ENCODE data around the gene INSYN1. TPM values are rescaled to one million over a fixed set of nuclear protein-coding genes. Genes with fewer than 3 reads are reported as not detected.

Gene INSYN1
- total and polyA plus RNA-seq, 2 donors (not counting 3 experiments of a cell fraction or from before 2014, with no cell fraction given): 0.18 to 0.58 TPM

DNA sequence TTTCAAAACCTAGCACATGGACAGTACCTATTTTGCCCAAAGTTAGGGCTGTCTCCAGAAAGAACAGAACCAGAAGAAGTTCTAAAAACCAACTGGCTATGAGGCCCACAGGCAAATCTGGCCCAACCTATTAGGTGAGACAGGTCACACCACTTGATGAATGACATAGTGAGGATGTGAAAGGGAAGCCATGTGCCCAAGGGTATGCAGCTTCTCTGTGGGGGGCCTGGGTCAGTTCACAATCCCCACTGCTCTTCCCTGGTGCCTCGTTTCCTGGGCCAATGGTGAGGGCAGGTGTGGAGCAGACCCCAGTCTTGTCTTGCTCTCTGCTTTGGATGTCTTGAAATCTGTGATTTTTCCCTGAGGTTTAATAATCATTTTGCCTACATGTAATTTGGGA is 8.9 kb downstream of the INSYN1 start:
- ChIA-PET POLR2A (no interaction called here), CTCF (interaction anchor here (0.6 to 1.1 kb wide), 2 partner anchors 69 to 111 kb away, joined by 3 read pairs; no protein-coding TSS in a partner anchor)
- Histone ChIP-seq H3K9me1 (replicated peaks; ENCODE audit: control insufficient read depth, extremely low read depth, insufficient read depth, low read length) (no peaks in the 10 kb centered on the region), H3K9me3 (replicated peaks; ENCODE audit: control insufficient read depth, insufficient read depth, low read length) (no peaks in the 10 kb centered on the region), H3K79me2 (ENCODE audit: control insufficient read depth, insufficient read depth, low read length) (no peaks in the 10 kb centered on the region), H3K27ac (ENCODE audit: insufficient read depth, low read depth, low read length) (no peak overlapping the region), H3K27me3 (ENCODE audit: control insufficient read depth in 2 of 2, insufficient read depth in 2 of 2, low read length in 2 of 2) (peaks cover 3 to 10% of the 10 kb centered on the region in 2 experiments), H3K4me2 (ENCODE audit: insufficient read depth, low read length) (no peak overlapping the region), H3K9ac (replicated peaks; ENCODE audit: extremely low read depth, insufficient read depth, low read length) (no peak overlapping the region), H3K36me3 (ENCODE audit: control insufficient read depth in 2 of 2, extremely low read depth in 1 of 2, insufficient read depth in 2 of 2, low read length in 2 of 2) (no peaks in the 10 kb centered on the region), H3K4me3 (replicated peaks in 1 of 3; ENCODE audit: insufficient read depth in 1 of 3, low read depth in 1 of 3, low read length in 3 of 3) (no peak overlapping the region), H2AFZ (ENCODE audit: low read depth, low read length) (no peak overlapping the region), H4K20me1 (replicated peaks; ENCODE audit: control insufficient read depth, extremely low read depth, insufficient read depth, low read length) (no peaks in the 10 kb centered on the region), H3K4me1 (ENCODE audit: control insufficient read depth, extremely low read depth, insufficient read depth, low read length) (no peaks in the 10 kb centered on the region)
- FAIRE-seq (no peak), DNase-seq (ENCODE audit: low read depth, low spot score) (no peak)
- BruUV-seq (replicated peaks): no TSS peak
- intact Hi-C loops (cut with micrococcal nuclease): no loop called here
- dilution Hi-C loops (cut with MboI; ENCODE audit: extremely low pct_ligation_motif_present, low sequenced_read_pairs): no loop called here
- TF ChIP-seq POLR2A (IDR thresholded peaks at IDR 0.05; ENCODE audit: low read depth, low read length) (no peak), MYC (IDR thresholded peaks at IDR 0.05; ENCODE audit: low read depth, low read length) (no peak), JUN (IDR thresholded peaks at IDR 0.05; ENCODE audit: borderline replicate concordance, insufficient read depth, insufficient read length, low read depth) (no peak), GATA2 (IDR thresholded peaks at IDR 0.05; ENCODE audit: insufficient read depth, insufficient read length, low read depth, low read length) (no peak), EZH2 (IDR thresholded peaks at IDR 0.05; ENCODE audit: borderline replicate concordance, low read depth, low read length, severe bottlenecking) (no peak), FOS (IDR thresholded peaks at IDR 0.05; ENCODE audit: borderline replicate concordance, insufficient read depth, low read length) (no peak), POLR2AphosphoS5 (IDR thresholded peaks at IDR 0.05; ENCODE audit: insufficient read depth, low read depth, low read length) (no peak)
- TF ChIP-seq, protein P1, sequence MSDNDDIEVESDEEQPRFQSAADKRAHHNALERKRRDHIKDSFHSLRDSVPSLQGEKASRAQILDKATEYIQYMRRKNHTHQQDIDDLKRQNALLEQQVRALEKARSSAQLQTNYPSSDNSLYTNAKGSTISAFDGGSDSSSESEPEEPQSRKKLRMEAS (IDR thresholded peaks at IDR 0.05; ENCODE audit: insufficient read depth, insufficient read length): no peak
- TF ChIP-seq, protein P2, sequence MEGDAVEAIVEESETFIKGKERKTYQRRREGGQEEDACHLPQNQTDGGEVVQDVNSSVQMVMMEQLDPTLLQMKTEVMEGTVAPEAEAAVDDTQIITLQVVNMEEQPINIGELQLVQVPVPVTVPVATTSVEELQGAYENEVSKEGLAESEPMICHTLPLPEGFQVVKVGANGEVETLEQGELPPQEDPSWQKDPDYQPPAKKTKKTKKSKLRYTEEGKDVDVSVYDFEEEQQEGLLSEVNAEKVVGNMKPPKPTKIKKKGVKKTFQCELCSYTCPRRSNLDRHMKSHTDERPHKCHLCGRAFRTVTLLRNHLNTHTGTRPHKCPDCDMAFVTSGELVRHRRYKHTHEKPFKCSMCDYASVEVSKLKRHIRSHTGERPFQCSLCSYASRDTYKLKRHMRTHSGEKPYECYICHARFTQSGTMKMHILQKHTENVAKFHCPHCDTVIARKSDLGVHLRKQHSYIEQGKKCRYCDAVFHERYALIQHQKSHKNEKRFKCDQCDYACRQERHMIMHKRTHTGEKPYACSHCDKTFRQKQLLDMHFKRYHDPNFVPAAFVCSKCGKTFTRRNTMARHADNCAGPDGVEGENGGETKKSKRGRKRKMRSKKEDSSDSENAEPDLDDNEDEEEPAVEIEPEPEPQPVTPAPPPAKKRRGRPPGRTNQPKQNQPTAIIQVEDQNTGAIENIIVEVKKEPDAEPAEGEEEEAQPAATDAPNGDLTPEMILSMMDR (IDR thresholded peaks at IDR 0.05; ENCODE audit: extremely low read depth in 1 of 2, insufficient read depth in 1 of 2, low read depth in 1 of 2, low read length in 2 of 2): no peak

Data from endothelial cell of umbilical vein (primary cell).